Endodermal cell (in vitro differentiated cells): ENCODE results near the gene CHMP4A. TPM values are rescaled to one million over a fixed set of nuclear protein-coding genes. Genes with fewer than 3 reads are reported as not detected.

Experiments used
- DNase-seq: peaks from one replicate; pipeline ENCODE4 v3.0.0-alpha.2; 2017
- H3K27ac ChIP-seq: 2 replicates; pipeline ENCODE4 v1.5.1; 2013; ENCODE audit warnings: mild to moderate bottlenecking, low read depth, low read length, moderate library complexity
- H3K27me3 ChIP-seq: 2 replicates; pipeline ENCODE4 v1.6.1; 2013; ENCODE audit warnings: mild to moderate bottlenecking, low read length, moderate library complexity; ENCODE audit not compliant: insufficient read depth, control insufficient read depth, poor library complexity, severe bottlenecking
- H3K36me3 ChIP-seq: 2 replicates; pipeline ENCODE4 v1.7.0; 2013; ENCODE audit warnings: mild to moderate bottlenecking, low read length, moderate library complexity; ENCODE audit not compliant: control insufficient read depth, insufficient read depth
- H3K4me1 ChIP-seq: one replicate; pipeline ENCODE4 v1.7.0; 2013; ENCODE audit warnings: low read length; ENCODE audit not compliant: control insufficient read depth, insufficient read depth
- H3K4me3 ChIP-seq: 2 replicates; pipeline ENCODE4 v1.5.1; 2013; ENCODE audit warnings: mild to moderate bottlenecking, low read length, moderate library complexity
- H3K9ac ChIP-seq: 2 replicates; pipeline ENCODE4 v1.6.1; 2013; ENCODE audit warnings: mild to moderate bottlenecking, low read length, moderate library complexity; ENCODE audit not compliant: poor library complexity, severe bottlenecking; ENCODE audit errors: extremely low read depth
- H3K9me3 ChIP-seq: 2 replicates; pipeline ENCODE4 v1.6.1; 2013; ENCODE audit warnings: mild to moderate bottlenecking, low read length, moderate library complexity; ENCODE audit not compliant: control insufficient read depth
- H3K27ac Mint-ChIP-seq: 2 replicates; pipeline ENCODE4 v1.8.0; 2020; ENCODE audit warnings: mixed read lengths
- H3K27me3 Mint-ChIP-seq: 2 replicates; pipeline ENCODE4 v1.8.0; 2021; ENCODE audit warnings: mild to moderate bottlenecking, mixed read lengths; ENCODE audit not compliant: insufficient read depth
- H3K36me3 Mint-ChIP-seq: 2 replicates; pipeline ENCODE4 v1.8.0; 2020; ENCODE audit warnings: low read depth, mixed read lengths
- H3K4me1 Mint-ChIP-seq: 2 replicates; pipeline ENCODE4 v1.8.0; 2020; ENCODE audit warnings: mixed read lengths
- H3K4me3 Mint-ChIP-seq: 2 replicates; pipeline ENCODE4 v1.8.0; 2020; ENCODE audit warnings: mild to moderate bottlenecking, moderate library complexity, mixed read lengths
- H3K9me3 Mint-ChIP-seq: 2 replicates; pipeline ENCODE4 v1.8.0; 2020; ENCODE audit warnings: mild to moderate bottlenecking, mixed read lengths
- WGBS, 2 experiments: methylation state at CpG; one replicate each; pipeline versions ENCODE4 v1.1.5 to v1.1.7; 2013; ENCODE audit warnings: missing lambda C conversion rate in 2 of 2, mixed read lengths in 1 of 2; ENCODE audit not compliant: insufficient coverage in 1 of 2, insufficient read length in 1 of 2; 5-methylcytosine and 5-hydroxymethylcytosine counted together
- total RNA-seq, 2 donors: library from RNA; stranded (reverse); fragmentation: NEBNext Ultra II Directional in 1 of 2; extraction: Animal tissue kit (Norgen Biotek cat#: 25700) in 1 of 2; gene quantifications; 2 replicates in 1 of 2; 3 replicates in 1 of 2; pipeline ENCODE4 v1.2.1, GENCODE V29; 2021
- TF ChIP-seq, protein P1 (sequence below): fragments of 200-600 bp; sonication (generic); conservative IDR thresholded peaks from 2 replicates; pipeline ENCODE4 v1.5.0; 2021; ENCODE audit warnings: antibody characterized with exemption, mild to moderate bottlenecking

Gene CHMP4A
- total RNA-seq, 2 donors from 2014 or later, result 38.8 to 44.3 TPM

DNA sequence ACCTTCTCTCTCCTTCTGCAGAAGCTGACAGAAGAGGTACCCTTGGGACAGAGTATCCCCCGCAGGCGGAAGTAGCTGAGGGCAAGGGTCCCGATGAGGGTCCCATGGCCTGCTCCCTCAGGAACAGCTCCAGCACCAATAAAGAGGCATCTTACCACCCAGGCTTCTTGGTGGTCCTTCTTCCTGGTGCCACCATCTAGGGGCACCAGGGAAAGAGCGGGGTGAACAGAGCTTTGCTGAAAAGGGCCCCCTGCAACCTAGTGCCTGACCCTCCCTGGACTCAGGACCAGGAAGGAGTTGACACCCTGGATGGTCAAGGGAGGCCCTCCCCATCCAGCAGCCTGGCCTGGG lies 52.8 kb downstream of the CHMP4A start:
- no peak overlapping the region for H3K4me3 ChIP-seq
- no peaks in the 10 kb centered on the region for H3K27me3 ChIP-seq
- Mint-ChIP-seq H3K4me3 (no peak overlapping the region), H3K9me3 (no peaks in the 10 kb centered on the region), H3K27me3 (no peaks in the 10 kb centered on the region), H3K36me3 (peaks cover 59% of the 10 kb centered on the region), H3K27ac (no peak overlapping the region), H3K4me1 (peaks cover 10% of the 10 kb centered on the region)
- H3K36me3 ChIP-seq, result peaks cover 55% of the 10 kb centered on the region
- H3K9me3 ChIP-seq, result no peaks in the 10 kb centered on the region
- H3K4me1 ChIP-seq, result peaks cover 6% of the 10 kb centered on the region
- TF ChIP-seq, protein P1, sequence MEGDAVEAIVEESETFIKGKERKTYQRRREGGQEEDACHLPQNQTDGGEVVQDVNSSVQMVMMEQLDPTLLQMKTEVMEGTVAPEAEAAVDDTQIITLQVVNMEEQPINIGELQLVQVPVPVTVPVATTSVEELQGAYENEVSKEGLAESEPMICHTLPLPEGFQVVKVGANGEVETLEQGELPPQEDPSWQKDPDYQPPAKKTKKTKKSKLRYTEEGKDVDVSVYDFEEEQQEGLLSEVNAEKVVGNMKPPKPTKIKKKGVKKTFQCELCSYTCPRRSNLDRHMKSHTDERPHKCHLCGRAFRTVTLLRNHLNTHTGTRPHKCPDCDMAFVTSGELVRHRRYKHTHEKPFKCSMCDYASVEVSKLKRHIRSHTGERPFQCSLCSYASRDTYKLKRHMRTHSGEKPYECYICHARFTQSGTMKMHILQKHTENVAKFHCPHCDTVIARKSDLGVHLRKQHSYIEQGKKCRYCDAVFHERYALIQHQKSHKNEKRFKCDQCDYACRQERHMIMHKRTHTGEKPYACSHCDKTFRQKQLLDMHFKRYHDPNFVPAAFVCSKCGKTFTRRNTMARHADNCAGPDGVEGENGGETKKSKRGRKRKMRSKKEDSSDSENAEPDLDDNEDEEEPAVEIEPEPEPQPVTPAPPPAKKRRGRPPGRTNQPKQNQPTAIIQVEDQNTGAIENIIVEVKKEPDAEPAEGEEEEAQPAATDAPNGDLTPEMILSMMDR, result no peak
- H3K9ac ChIP-seq, result no peak overlapping the region
- DNase-seq, result no peak
- no peak overlapping the region for H3K27ac ChIP-seq
- 98% methylated on average over 4 of the region's 4 CpGs; no CpG with 5 or more reads in 1 of the 2 experiments for WGBS, 2 experiments

DNA sequence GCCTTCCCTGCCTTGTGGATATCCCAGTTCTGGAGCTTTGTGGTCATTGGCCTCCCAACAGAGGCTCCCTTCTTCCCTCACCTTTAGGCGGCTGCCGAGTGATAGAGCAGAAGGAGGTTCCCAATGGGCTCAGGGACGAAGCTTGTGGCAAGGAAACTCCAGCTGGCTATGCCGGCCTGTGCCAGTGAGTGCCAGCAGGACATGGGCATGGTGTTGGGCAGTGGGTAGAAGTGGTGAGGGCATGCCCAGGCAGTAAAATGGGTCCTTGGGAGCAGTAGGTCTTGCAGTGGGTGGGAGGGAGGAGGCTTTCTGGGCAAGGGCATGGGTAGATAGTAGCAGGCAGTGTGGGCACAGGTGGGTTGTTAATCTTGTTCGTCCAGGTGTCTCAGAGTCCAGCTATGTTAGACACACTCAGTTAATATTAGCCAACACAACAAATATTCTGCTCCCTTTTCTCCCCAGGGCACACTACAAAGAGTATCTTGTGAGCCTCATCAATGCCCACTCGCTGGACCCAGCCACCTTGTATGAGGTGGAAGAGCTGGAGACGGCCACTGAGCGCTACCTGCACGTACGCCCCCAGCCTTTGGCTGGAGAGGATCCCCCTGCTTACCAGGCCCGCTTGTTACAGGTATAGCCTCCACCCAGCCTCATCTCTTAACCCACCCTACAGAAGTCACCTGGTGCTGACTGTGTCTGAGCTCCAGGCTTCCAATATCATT lies 53.4 kb downstream of the CHMP4A start:
- WGBS, 2 experiments, result 95 to 100% methylated on average over 3 to 11 of the region's 11 CpGs
- TF ChIP-seq, protein P1, result no peak
- peaks cover 61% of the 10 kb centered on the region for H3K36me3 ChIP-seq
- no peak overlapping the region for H3K27ac ChIP-seq
- Mint-ChIP-seq H3K36me3 (peaks cover 63% of the 10 kb centered on the region), H3K27ac (no peak overlapping the region), H3K4me3 (no peak overlapping the region), H3K27me3 (no peaks in the 10 kb centered on the region), H3K9me3 (no peaks in the 10 kb centered on the region), H3K4me1 (peaks cover 10% of the 10 kb centered on the region)
- no peak for DNase-seq
- peaks cover 6% of the 10 kb centered on the region for H3K4me1 ChIP-seq
- no peaks in the 10 kb centered on the region for H3K27me3 ChIP-seq
- H3K9ac ChIP-seq, result no peak overlapping the region
- no peak overlapping the region for H3K4me3 ChIP-seq
- H3K9me3 ChIP-seq, result no peaks in the 10 kb centered on the region

Other genes starting within 250 kb of the CHMP4A start
- gene DHRS4L2, start 224.6 kb downstream of the CHMP4A start, total RNA-seq, result 10 to 100 TPM; 16.7 to 17.3 TPM
- 1 to 10 TPM; 2.1 to 4.4 TPM for gene CARMIL3, start 161.5 kb downstream of the CHMP4A start, total RNA-seq
- not detected for gene CPNE6, start 141.9 kb downstream of the CHMP4A start, total RNA-seq
- 10 to 100 TPM; 37.7 to 42.8 TPM for gene PCK2, start 119.2 kb downstream of the CHMP4A start, total RNA-seq
- gene DCAF11, start 98.7 kb downstream of the CHMP4A start, total RNA-seq, result 10 to 100 TPM; 71.1 to 72.2 TPM
- 1 to 10 TPM; 1.9 TPM for gene NRL, start 98.5 kb downstream of the CHMP4A start, total RNA-seq
- 1 to 10 TPM in 1 of 2 donors, not detected in 1; 1.1 TPM for gene FITM1, start 82.8 kb downstream of the CHMP4A start, total RNA-seq
- 100 to 1,000 TPM in 1 of 2 donors, 10 to 100 TPM in 1; 68.6 to 108 TPM for gene PSME1, start 77.3 kb downstream of the CHMP4A start, total RNA-seq
- gene EMC9, start 71.9 kb downstream of the CHMP4A start, total RNA-seq, result 10 to 100 TPM; 34.0 to 39.5 TPM
- gene PSME2, start 66.9 kb downstream of the CHMP4A start, total RNA-seq, result 100 to 1,000 TPM; 106 to 112 TPM
- 10 to 100 TPM; 75.5 to 82.9 TPM for gene RNF31, start 66.0 kb downstream of the CHMP4A start, total RNA-seq
- 10 to 100 TPM; 13.6 to 26.9 TPM for gene IRF9, start 52.2 kb downstream of the CHMP4A start, total RNA-seq
- gene REC8, start 41.4 kb downstream of the CHMP4A start, total RNA-seq, result 10 to 100 TPM; 60.3 to 98.3 TPM
- 10 to 100 TPM; 56.3 to 67.4 TPM for gene IPO4, start 24.7 kb downstream of the CHMP4A start, total RNA-seq
- gene TM9SF1, start 18.0 kb downstream of the CHMP4A start, total RNA-seq, result 10 to 100 TPM; 37.4 to 40.8 TPM
- gene TSSK4, start 7.8 kb downstream of the CHMP4A start, total RNA-seq, result under 1 TPM; 0.38 to 0.51 TPM
- gene MDP1, start 2.6 kb upstream of the CHMP4A start, total RNA-seq, result 10 to 100 TPM; 21.0 to 25.0 TPM
- 100 to 1,000 TPM; 210 to 267 TPM for gene NEDD8, start 18.9 kb upstream of the CHMP4A start, total RNA-seq
- gene GMPR2, start 19.4 kb upstream of the CHMP4A start, total RNA-seq, result 10 to 100 TPM; 56.1 to 63.1 TPM
- 10 to 100 TPM; 43.4 to 43.5 TPM for gene TINF2, start 29.1 kb upstream of the CHMP4A start, total RNA-seq
- 1 to 10 TPM; 1.6 to 3.4 TPM for gene TGM1, start 49.7 kb upstream of the CHMP4A start, total RNA-seq
- 10 to 100 TPM; 20.2 to 20.5 TPM for gene RABGGTA, start 58.1 kb upstream of the CHMP4A start, total RNA-seq
- 10 to 100 TPM; 21.2 to 22.5 TPM for gene DHRS1, start 86.3 kb upstream of the CHMP4A start, total RNA-seq
- 10 to 100 TPM; 31.1 to 32.0 TPM for gene NOP9, start 86.4 kb upstream of the CHMP4A start, total RNA-seq
- 1 to 10 TPM in 1 of 2 donors, under 1 TPM in 1; 0.97 to 3.1 TPM for gene CIDEB, start 94.5 kb upstream of the CHMP4A start, total RNA-seq
- gene LTB4R2, start 96.7 kb upstream of the CHMP4A start, total RNA-seq, result 1 to 10 TPM; 7.4 to 9.5 TPM
- 1 to 10 TPM; 6.4 to 6.6 TPM for gene LTB4R, start 98.0 kb upstream of the CHMP4A start, total RNA-seq
- not detected for gene ADCY4, start 121.6 kb upstream of the CHMP4A start, total RNA-seq
- not detected for gene RIPK3, start 126.5 kb upstream of the CHMP4A start, total RNA-seq
- 10 to 100 TPM; 24.8 to 34.1 TPM for gene NFATC4, start 154.7 kb upstream of the CHMP4A start, total RNA-seq
- gene NYNRIN, start 185.5 kb upstream of the CHMP4A start, total RNA-seq, result 10 to 100 TPM; 19.5 to 19.7 TPM
- 1 to 10 TPM; 2.1 to 2.4 TPM for gene CBLN3, start 216.2 kb upstream of the CHMP4A start, total RNA-seq
- 10 to 100 TPM; 46.2 to 46.6 TPM for gene KHNYN, start 216.5 kb upstream of the CHMP4A start, total RNA-seq
- gene SDR39U1, start 229.3 kb upstream of the CHMP4A start, total RNA-seq, result 10 to 100 TPM; 40.4 to 41.3 TPM